Measurements from ENCODE around the gene CXXC5.
A peak's percentile ranks its signal among the peaks of the same experiment; 100 is the strongest.

CXXC5 gene

DNA sequence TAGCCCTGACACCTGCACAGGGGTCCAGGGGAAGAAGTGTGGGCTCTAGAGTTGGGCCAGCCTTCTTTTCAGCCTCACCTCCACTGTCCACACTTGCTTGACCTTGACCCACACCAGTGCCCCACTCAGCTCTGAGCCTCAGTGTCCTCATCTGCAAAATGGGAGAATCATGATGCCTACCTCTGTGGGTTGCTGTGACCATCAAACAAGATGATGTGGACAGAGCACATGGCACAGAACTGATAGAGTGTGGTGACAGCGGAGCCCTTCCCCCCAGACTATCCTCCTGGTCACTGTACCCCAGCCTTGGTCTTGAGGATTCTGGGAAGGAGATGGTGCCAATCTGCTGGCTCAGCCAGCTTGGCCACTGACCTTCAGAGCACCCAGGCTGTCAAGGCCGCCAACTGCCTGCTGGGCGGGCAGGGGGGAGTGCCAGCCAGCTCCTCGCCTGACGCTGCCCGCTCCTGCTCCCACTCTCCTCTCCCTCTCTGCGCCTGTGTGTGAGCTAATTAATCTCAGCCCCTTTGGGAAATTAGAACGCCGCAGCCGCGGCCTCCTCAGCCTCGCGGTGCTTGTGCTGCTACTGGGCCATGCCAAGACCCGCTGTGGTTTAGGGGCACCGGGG, 16.7 kb downstream of the CXXC5 start:
- DNase-seq (ENCODE audit: low read depth, low spot score) = no peak

DNA sequence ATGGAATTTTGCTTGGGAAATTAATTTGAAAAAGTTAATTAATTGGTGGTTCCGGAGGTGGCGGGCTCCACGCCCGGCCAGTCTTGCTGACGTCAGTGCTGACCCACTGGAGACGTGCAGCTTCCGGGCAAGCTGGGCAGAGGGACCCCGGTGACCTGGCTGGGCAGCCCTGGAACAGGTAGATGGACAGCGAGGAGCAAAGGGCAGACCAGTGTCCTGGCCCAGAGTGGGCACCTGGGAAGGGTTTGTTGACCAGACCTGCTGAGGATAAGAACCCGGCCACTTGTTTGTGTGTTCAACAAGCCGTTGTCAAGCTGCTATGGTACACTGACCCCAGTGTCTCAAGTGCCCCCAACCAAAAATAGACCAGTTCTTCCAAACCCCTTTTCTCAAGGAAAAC, 17.5 kb downstream of the CXXC5 start:
- DNase-seq (ENCODE audit: low read depth, low spot score) = no peak

DNA sequence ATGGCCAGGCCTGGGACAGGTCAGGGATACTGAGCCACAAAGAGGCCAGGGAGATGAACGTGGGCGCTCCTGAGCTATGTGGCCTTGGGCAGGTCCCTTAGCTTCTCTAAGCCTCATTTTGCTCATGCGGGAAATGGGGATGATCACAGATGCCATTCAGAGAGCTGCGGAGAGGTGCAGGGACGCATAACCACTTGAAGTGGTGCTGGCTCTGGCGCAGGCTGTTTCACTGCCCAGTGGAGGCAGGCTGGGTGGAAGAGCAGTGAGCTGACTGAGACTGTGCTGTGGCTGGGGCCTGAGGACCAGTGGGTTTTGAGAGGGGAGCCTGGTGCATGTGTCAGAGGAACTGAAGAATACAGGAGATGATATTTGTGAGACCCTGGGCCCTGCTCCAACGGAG, 18.4 kb downstream of the CXXC5 start:
- DNase-seq (ENCODE audit: low read depth, low spot score) = no peak

DNA sequence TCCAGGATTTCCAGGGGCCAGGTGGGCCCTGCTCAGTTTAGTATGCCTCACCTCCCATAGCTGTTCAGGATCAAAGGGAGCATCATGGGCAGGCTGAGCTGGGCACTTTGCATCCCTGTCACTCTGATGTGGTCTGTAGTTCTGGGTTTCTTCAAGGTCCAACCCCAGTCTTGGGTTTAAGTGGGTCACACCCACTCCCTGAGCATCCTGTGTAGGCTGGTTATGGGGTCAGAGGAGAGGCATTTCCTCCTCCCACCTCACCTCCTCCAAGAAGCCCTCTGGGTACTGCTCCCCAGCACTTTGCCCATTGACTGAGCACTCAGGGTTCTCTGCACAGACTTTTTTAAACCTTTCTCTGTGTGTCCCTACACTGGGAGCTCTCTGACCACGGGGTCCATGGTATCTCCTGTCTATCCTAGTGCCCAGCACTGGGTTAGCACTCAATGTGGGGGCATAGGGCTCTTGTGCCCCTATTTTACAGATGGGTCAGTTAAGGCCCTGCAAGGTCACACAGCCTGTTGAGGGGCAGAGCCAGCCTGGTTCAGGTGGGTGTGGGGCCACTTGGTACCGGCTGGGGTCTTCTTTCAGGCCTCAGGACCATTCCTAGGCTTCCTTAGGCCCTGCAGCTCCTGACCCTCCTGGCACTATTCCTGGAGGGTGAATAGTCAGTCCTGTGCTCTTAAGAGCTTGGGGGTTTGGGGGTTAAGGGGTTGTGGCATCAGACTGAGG, 19.0 kb downstream of the CXXC5 start:
- no peak for DNase-seq (ENCODE audit: low read depth, low spot score)

DNA sequence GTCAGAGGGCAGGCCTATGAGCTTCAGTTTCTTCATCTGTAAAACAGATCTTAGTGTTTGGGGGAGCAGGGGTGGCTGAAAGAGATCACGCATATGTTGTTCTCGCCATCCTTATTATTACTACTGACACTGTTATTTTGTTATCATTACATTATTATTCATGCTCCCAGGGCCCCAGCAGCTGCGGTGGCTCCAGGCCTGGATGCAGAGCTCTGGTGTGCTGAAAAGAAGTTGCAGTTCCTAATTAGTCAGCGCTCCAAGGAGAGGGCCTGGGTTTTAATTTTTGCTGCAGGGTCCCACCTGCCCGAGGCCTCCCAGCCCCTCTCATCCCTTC, 19.5 kb downstream of the CXXC5 start:
- DNase-seq (ENCODE audit: low read depth, low spot score) = peak; percentile 71

DNA sequence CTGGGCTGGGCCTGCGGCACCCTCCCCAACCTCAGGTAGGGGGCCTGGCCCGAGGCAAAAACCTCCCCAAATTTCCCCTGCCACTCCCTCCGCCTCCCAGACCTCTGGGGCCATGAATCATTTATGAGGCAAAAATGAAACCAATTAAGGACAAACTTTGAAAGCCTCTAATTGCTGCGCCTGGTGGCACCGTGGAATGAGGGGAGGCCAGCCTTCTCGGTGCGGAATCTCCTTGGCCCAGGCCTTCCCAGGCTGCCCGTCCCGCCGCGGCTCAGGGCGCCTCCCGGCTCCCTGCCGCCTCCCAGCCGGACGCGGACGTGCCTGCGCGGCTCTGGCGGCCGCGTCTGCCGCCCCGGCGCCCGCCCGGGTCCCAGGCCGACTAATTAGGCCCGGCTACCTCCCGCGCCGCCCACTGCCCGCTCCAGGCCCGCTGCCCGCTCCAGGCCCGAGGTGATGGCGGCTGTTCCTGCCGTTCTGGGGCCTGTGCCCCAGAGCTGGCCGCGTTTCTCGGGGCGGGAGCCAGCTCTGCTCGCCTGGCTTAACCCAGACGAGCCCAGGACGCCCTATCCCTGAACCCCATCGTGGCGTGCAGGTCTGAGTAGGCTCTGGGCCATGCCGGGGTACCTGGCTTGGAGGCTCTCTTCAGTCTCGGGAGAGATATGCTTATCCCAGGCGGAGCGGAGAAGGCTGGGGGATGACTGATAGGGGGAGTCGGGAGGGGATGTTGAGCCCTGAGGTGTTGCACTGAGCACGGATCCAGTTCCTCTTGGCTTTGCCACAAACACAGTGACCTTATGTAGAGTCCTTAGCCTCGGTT, 20.1 kb downstream of the CXXC5 start:
- DNase-seq (ENCODE audit: low read depth, low spot score) = peak; percentile 75

DNA sequence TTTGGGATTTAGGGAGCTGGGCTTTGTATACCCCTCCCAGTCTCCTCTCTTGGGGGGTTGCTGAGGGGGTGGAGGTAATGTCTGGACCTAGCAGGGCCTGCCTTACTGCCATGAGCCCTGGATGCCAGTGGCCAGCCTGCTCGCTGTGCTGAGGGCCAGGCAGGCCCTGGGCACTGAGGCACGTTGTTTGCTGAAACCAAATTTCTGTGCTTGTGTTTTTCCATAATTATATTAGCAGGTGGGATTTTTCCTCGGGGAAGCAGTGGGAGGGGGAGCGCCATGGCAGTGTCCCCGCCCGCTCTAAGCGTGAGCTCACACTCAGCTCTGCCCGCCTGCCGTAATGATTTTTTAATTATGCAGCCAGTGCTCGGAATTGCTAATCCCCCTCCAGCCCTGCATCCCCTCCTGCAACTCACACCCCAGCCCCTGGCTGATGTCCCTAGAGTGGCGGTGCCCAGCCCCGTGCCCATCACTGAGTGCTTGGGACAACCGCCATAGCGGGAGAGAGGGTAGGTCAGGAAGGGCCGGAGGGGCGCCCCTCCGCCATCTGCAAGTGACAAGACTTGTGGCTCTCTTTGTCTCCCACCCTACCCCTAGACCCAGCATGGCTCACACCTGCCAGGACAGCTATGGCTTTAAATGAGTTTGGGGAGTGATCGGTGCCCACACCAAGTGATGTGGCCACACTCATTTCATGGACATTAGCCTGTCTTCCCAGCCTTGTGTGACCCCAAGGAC, 20.9 kb downstream of the CXXC5 start:
- no peak for DNase-seq (ENCODE audit: low read depth, low spot score)

DNA sequence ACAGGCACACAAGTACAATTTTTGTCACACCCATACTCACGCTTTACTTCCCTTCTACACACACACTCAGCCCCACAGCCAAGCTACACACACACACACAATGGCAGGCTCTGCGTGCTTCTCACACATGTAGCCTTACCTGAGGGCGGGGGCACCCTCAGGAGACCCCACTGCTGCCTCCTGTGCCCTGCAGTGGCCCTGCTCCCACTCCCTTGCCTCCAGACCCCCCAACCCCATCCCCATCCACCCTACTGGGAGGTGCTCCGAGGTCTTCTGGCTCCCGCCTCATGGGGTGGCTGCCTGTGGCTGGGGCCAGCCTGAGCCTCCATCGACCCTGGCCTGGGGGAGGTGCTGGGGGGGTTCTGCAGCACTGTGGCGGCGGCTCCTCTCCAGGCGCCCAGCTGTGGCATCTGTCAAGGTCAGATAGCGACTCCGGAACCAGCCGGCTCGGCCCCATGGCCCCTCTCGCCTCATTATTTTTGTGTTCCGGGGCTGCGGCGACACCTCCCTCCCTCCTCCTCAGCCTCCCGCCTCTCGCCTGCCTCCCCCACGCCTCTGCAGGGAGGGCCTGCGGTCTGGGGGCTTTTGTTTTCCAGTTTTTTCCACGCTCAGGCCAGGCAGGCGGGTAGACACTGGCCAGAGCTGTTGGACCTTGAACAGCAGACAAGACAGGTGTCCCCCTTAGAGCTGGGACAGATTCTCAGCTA, 21.7 kb downstream of the CXXC5 start:
- DNase-seq (ENCODE audit: low read depth, low spot score) = no peak

DNA sequence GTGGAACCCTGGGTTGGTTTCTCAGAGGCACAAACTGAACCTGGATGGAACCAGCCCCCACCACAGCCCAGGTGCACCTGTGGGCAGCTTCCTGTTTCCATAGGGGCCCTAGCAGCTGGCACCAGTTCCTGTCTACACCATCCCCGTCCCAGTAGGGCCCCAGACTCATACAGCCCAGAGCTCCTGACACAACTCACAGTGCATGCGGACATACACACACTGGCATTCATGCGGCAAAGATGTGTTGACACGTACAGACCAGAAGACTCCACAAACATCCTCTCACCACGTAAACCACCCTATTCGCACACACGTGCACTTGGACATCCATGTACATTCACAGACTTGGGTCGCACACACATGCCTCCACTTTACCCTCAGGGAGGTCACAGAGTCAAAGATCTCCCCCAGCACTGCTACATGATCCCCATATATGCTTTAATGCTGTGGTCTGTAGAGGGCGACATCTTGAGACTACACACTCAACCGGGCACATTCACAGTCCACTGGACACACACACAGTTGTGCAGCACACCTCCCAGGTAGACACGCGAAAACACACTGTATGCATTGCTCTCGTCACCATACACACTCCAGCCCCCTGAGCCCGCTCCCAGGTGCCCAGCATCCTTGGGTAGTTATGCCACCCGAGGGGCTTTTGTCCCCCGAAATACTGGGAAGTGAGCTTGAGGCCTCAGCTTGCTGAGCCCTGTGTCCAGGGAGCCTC, 22.4 kb downstream of the CXXC5 start:
- no peak for DNase-seq (ENCODE audit: low read depth, low spot score)

DNA sequence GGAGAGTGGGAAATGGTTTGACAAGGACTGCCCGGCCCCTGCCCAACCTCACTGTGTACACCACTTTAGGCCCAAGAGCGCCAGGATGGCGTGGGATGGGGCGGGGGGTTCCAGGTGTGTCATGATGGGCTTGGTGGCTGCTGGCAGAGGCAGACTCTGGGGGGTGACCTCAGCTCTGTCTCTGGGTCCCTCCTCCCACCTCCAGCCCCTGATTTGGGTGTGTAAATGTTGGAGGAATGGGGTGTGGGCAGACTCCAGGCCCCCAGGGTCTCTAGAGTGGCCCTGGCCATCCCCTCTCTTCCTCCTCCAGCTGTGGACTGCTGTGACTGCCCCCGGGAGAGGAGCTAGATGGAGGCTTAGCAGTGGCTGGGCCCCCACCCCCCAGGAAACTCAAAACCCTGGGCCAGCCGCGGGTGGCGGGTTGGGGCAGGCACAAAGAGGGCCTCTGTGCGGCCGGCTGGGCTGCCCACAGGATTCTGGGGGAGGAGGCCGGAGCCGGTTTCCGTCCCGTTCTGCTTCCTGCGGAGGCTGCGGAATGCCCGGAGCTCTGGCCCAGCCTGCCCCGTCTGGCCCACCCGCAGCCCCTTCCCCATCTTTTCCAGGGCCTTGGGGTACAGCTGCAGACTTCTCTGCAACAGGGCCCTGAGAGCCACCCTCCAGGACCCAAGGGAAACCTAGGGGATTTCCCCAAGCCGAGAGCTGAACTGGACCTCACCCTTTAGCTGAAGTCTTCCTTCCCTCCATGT, 23.1 kb downstream of the CXXC5 start:
- no peak for DNase-seq (ENCODE audit: low read depth, low spot score)

DNA sequence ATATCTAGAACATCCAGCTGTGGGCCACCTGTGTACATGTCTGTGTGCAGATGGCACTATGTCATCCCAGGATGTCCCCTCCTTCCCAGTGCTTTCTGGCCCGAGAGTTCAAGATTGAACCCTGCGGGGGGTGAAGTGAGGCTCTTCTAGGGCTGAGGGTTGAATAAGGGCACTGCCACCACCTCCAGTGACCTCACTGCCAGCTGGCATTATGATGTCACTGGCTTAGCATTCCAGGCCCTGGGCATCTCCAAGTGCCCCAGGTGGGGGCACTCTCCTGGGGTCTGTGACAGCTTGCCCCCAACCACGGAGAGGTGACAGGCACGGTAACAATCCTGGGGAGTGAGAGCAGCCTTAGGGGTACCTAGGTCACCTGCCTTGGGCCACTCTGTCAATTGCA, 27.1 kb downstream of the CXXC5 start:
- no peak for DNase-seq (ENCODE audit: low read depth, low spot score)

DNA sequence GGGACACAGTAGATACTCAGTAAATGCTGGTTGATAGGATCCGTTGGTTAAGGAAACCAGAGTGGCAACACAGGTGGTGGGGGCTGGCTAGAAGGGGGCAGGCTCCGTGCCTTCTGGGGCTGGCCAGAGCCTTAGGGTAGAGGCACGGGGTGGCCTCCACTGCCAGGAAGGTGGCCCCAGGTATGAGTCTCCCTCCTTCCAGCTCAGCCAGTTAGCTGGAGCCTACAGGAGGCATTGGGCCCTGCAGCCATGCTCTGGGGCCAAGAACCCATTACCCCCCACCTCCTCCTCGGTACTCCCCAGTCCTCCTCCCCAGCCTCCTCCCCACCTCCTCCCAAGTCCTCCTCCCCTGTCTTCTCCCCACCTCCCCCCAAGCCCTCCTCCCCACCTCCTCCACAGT, 27.7 kb downstream of the CXXC5 start:
- DNase-seq (ENCODE audit: low read depth, low spot score) = no peak

DNA sequence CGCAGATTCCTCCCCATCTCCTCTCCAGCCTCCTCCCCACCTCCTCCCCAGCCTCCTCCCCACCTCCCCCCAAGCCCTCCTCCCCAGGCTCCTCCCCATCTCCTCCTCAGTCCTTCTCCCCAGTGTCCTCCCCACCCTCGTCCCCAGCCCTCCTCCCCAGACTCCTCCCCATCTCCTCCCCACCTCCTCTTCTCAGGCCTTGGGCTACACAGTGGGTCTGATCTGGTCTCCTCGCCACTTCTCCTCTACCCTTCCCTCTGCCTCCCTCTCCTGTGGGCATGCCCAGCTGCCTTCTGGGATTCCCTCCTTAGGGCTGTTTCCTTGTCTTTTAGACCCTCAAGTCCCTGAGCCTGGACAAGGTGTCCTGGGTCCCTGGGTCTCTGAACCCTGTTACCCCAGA, 28.3 kb downstream of the CXXC5 start:
- DNase-seq (ENCODE audit: low read depth, low spot score) = no peak

DNA sequence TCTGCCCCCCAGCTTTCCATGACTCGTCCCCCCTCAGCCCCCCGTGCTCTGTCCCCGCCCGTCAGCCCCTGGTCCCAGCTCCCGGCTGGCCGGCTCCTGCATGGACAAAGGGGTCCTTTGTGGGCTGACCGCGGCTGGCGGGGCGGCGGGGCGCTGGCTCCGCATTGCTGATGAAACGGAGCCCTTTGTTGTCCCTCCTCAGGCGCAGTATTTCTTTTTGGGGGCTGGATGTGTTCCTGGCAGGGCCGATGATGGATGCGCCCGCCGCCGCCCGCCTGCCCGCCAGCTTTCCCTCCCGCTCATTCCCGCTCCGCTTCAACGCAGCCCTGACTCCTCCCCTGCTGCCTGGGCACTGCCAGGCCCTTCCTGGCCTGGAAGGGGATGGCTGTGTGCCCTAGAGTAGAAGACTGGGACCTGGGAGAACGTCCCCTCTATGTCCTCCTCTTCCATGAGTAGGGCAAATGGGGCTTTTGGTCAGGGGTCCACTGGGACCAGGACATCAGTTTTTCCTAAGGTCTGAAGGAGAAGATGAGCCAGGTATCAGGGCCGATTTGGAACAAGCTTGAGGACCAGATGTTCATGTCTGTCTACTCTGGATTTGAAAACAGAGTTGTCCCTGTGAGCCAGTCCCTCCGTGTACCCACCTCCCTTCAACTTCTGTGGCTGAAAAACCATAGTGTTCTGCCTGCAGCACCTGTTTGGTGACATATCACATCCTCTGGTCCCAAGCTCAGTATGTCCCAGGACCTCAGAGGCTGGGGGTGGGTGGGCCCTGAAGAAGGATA, 29.0 kb downstream of the CXXC5 start:
- DNase-seq (ENCODE audit: low read depth, low spot score) = peak; percentile 67

DNA sequence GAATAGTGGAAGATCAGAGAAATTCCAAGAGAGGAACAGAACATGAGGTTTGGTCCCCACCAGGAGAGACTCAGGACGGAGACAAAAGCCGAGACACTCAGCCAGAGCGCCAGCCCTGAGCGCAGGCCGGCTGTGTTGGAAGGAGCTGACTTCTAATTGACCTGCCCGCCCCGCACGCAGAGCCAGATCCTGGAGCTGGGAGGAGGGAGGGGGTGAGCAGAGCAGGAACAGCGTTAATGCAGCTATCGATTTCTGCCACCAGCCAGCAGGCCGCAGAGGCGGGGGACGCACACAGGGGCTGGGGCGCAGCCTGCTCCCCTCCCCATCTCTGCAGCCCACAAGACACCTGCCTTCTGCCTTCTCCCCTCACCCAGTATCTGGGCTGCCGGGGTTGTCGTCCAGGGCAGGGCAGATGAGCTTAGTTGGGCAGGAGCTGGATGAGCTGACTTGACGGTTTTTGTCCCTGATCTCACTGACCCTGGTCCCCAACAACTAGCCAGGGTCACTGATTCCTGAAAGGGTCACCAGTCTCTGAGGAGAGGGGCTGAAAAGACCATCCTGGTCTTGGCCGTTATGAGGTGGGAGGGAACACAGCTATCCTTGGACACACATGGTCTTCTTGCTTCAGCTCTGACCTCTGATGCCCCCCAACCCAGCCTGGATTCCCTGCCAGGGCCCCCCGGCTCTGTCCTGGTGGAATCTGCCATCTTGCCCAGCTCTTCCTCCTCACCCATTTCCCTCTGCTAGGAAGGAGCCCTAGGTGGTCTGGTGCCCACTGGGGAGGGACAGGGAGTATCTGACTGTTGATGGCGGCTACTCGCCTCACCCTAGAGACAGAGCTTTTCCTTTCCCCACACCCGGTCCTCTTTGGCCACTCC, 29.8 kb downstream of the CXXC5 start:
- DNase-seq (ENCODE audit: low read depth, low spot score) = peak; percentile 54

DNA sequence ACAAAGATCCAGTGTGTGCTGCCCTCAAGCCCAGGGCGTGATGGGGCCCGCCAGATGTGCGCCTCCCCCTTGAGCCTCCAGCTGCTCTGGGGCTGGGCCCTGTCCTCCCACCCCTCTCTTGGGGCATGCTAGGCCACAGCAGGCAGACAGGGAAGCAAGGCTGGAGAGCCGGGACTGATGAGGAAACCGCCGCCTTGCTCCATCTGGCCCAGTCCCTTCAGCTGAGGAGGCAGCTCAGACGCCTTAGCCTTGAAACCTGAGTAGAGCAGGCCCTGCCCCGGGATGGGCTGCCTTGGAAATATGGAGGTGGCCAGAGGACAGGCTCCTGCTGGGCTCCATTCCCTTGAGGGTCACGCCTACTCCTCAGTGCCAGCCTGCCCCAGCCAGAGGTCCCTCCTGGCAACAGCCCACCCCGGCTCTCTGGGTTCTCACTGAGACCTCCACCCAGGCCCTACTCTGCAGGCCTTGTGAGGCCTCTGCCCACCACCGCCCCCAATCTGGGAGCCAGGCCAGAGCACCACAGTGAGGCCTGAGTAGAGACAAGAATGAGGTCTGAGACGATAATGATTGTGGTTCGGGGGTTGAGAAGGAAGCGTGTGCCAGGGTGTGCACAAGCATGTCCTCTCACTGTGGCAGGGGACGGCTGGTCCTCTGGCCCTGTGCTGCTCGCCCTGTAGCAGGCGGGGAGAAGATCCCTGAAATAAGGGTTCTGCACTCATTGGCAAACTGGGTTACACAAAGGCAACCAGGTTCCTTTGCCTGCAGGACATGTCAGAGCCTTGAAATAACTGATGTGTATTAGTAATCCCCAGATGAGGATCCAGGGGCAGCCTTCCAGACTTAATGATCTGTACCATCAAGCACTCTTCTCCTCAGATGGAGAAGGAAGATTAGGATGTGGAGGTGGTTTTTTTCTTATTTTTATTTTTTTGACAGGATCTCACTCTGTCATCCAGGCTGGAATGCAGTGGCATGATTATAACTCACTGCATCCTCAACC, 30.9 kb downstream of the CXXC5 start:
- no peak for DNase-seq (ENCODE audit: low read depth, low spot score)

All from ELF-1 (cell line).